ENCODE measurements around the gene GLP1R.
"Not testable (repeated sequence)": the region's sequence is repeated elsewhere in the genome, so short reads cannot be mapped to it uniquely, and the experiment has no call there.

GLP1R gene

GRCh38 chr6:39128106-39128505, 79.5 kb downstream of the GLP1R start:
- TF ChIP-seq POLR2A (IDR thresholded peaks at IDR 0.05; ENCODE audit: low read depth, low read length): no peak
- DNase-seq (ENCODE audit: insufficient read length, low spot score): no peak
- FAIRE-seq: no peak

- no peak for TF ChIP-seq POLR2A (IDR thresholded peaks at IDR 0.05; ENCODE audit: low read depth, low read length)
- DNase-seq (ENCODE audit: insufficient read length, low spot score) (no peak), FAIRE-seq (no peak)
These were observed 80.3 kb downstream of the GLP1R start for GRCh38 chr6:39128832-39129231.

- TF ChIP-seq POLR2A (IDR thresholded peaks at IDR 0.05; ENCODE audit: low read depth, low read length): no peak
- no peak for DNase-seq (ENCODE audit: insufficient read length, low spot score)
- FAIRE-seq: no peak
These were observed 82.1 kb downstream of the GLP1R start for GRCh38 chr6:39130691-39131090.

- DNase-seq (ENCODE audit: insufficient read length, low spot score); FAIRE-seq: not testable (repeated sequence)
These were observed 86.2 kb downstream of the GLP1R start for GRCh38 chr6:39134761-39135160.

GRCh38 chr6:39136207-39136606, 87.6 kb downstream of the GLP1R start:
- DNase-seq (ENCODE audit: insufficient read length, low spot score); FAIRE-seq: not testable (repeated sequence)

GRCh38 chr6:39137245-39137644, 88.7 kb downstream of the GLP1R start:
- DNase-seq (ENCODE audit: insufficient read length, low spot score): no peak
- no peak for TF ChIP-seq POLR2A (IDR thresholded peaks at IDR 0.05; ENCODE audit: low read depth, low read length)

More at GRCh38 chr6:39137245-39137644, 88.7 kb downstream of the GLP1R start:
- FAIRE-seq: no peak

Measured in H54 (cell line).